HepG2 (cell line): ENCODE data around the gene RTRAF. TPM values are rescaled to one million over a fixed set of nuclear protein-coding genes. Genes with fewer than 3 reads are reported as not detected.

Experiments
- ATAC-seq: fragments of 200-7000 bp; cut with Tn5 transposase; 3 replicates; pipeline ENCODE4 v1.9.1; 2020; ENCODE audit warnings: mild to moderate bottlenecking, moderate library complexity
- BruUV-seq: library from RNA; stranded (reverse); fragments of 400-500 nt; replicated peaks from 2 replicates; lab custom pipeline; 2021; lab: Mats Ljungman, UMichigan
- CTCF ChIA-PET: fragments of 300-600 bp; formaldehyde crosslinking; extraction: SDS; loops from one replicate; lab custom pipeline; 2021; ENCODE audit warnings: low total read pairs, inconsistent platforms, low intra/inter-chr PET ratio; lab: Yijun Ruan, JAX
- POLR2A ChIA-PET: fragments of 350-600 bp; sonication (Branson Sonifier 250); formaldehyde crosslinking; loops from one replicate; lab custom pipeline; 2020; ENCODE audit warnings: antibody characterized with exemption, inconsistent platforms; lab: Yijun Ruan, JAX
- DNase-seq: peaks from one replicate; pipeline ENCODE4 v3.0.0-alpha.2; 2015; ENCODE audit warnings: low spot score
- FAIRE-seq: peaks from 3 replicates; lab custom pipeline; 2011; peaks lifted over from hg19 to GRCh38; lab: Jason Lieb, UNC
- H2AFZ ChIP-seq: one replicate; pipeline ENCODE4 v1.6.1; 2011; ENCODE audit warnings: low read length, inconsistent platforms
- H3K27ac ChIP-seq: fragments of 300-600 bp; 3 replicates; pipeline ENCODE4 v1.8.0; 2011; ENCODE audit warnings: mixed run types, mild to moderate bottlenecking, mixed read lengths, low read length, inconsistent platforms; ENCODE audit not compliant: insufficient read depth; ENCODE audit errors: extremely low read length
- H3K27me3 ChIP-seq, 2 experiments: fragments of 200-600 bp in 1 of 2; 2 replicates in 1 of 2; 3 replicates in 1 of 2; pipeline versions ENCODE4 v1.6.0 to v1.8.0; 2011; ENCODE audit warnings: low read length in 2 of 2, mild to moderate bottlenecking in 2 of 2, moderate library complexity in 2 of 2, inconsistent platforms in 1 of 2; ENCODE audit not compliant: insufficient read depth in 2 of 2, control insufficient read depth in 1 of 2
- H3K36me3 ChIP-seq, 2 experiments: fragments of 200-600 bp in 1 of 2; replicated peaks in 1 of 2; 2 replicates in 1 of 2; 3 replicates in 1 of 2; pipeline versions ENCODE4 v1.5.1 to v1.8.0; 2011; ENCODE audit warnings: low read length in 2 of 2, inconsistent platforms in 1 of 2; ENCODE audit not compliant: insufficient read depth in 2 of 2, control insufficient read depth in 1 of 2
- H3K4me1 ChIP-seq: 2 replicates; pipeline ENCODE4 v1.5.1; 2012; ENCODE audit warnings: low read length, inconsistent platforms; ENCODE audit not compliant: insufficient read depth
- H3K4me2 ChIP-seq: 2 replicates; pipeline ENCODE4 v1.6.0; 2011; ENCODE audit warnings: low read depth, low read length, inconsistent platforms
- H3K4me3 ChIP-seq, 3 experiments: fragments of 200-600 bp in 1 of 3; sonication (generic), shearing (Covaris generic) in 1 of 3; replicated peaks in 1 of 3; 2 replicates each; pipeline ENCODE4 v1.5.1; 2011 to 2016; ENCODE audit warnings: low read length in 3 of 3, inconsistent platforms in 2 of 3, low read depth in 2 of 3, mild to moderate bottlenecking in 2 of 3, control low read depth in 1 of 3, mixed read lengths in 1 of 3; ENCODE audit not compliant: insufficient read depth in 1 of 3
- H3K79me2 ChIP-seq: one replicate; pipeline ENCODE4 v1.6.1; 2011; ENCODE audit warnings: low read length, inconsistent platforms; ENCODE audit not compliant: insufficient read depth
- H3K9ac ChIP-seq: 2 replicates; pipeline ENCODE4 v1.6.0; 2011; ENCODE audit warnings: mild to moderate bottlenecking, low read depth, low read length, inconsistent platforms; ENCODE audit not compliant: insufficient read depth
- H3K9me3 ChIP-seq: 2 replicates; pipeline ENCODE4 v1.5.1; 2012; ENCODE audit warnings: mild to moderate bottlenecking, low read length
- H4K20me1 ChIP-seq: 2 replicates; pipeline ENCODE4 v1.6.0; 2011; ENCODE audit warnings: inconsistent platforms, mild to moderate bottlenecking, low read length, moderate library complexity; ENCODE audit not compliant: insufficient read depth
- HDAC6 ChIP-seq: fragments of 200-600 bp; sonication (generic); IDR thresholded peaks from 2 replicates; pipeline ENCODE4 v1.7.0; 2017; ENCODE audit warnings: mild to moderate bottlenecking, antibody characterized with exemption, low read length, low read depth
- RFX5 ChIP-seq: IDR thresholded peaks from 2 replicates; pipeline ENCODE4 v1.6.1; 2011; ENCODE audit warnings: low read depth, low read length, improper control_type of control experiment
- SMAD3 ChIP-seq: sonication (generic); formaldehyde crosslinking; IDR thresholded peaks from 2 replicates; pipeline ENCODE4 v1.4.0; 2020; ENCODE audit warnings: missing genetic modification reagents
- SRSF1 ChIP-seq: fragments of 200-400 bp; formaldehyde crosslinking; optimal IDR thresholded peaks from 2 replicates; pipeline ENCODE3; 2017; ENCODE audit warnings: mild to moderate bottlenecking, low read depth, low read length, moderate library complexity
- TBP ChIP-seq: sonication (generic); formaldehyde crosslinking; IDR thresholded peaks from 2 replicates; pipeline ENCODE4 v1.5.0; 2020; ENCODE audit warnings: missing genetic modification reagents
- ZNF251 ChIP-seq: sonication (generic); formaldehyde crosslinking; IDR thresholded peaks from 2 replicates; pipeline ENCODE4 v1.9.0; 2021; ENCODE audit warnings: mild to moderate bottlenecking, missing genetic modification reagents
- ZNF546 ChIP-seq: sonication (generic); formaldehyde crosslinking; conservative IDR thresholded peaks from 2 replicates; pipeline ENCODE4 v1.8.1; 2023; ENCODE audit warnings: mild to moderate bottlenecking, missing genetic modification reagents
- ZNF747 ChIP-seq: sonication (generic); formaldehyde crosslinking; IDR thresholded peaks from 2 replicates; pipeline ENCODE4 v1.8.1; 2023; ENCODE audit warnings: missing genetic modification reagents, mild to moderate bottlenecking, borderline replicate concordance
- WGBS: methylation state at CpG from one replicate; pipeline ENCODE4 v1.1.6; 2017; ENCODE audit warnings: low lambda C conversion rate; 5-methylcytosine and 5-hydroxymethylcytosine counted together
- in situ Hi-C: cut with HindIII; loops from 2 replicates; pipeline ENCODE4 v1.10.0; 2017; ENCODE audit warnings: low pct_unique_long_range_greater_than_20kb; ENCODE audit not compliant: extremely low pct_ligation_motif_present
- intact Hi-C: fragments of 100-400 bp; cut with micrococcal nuclease; formaldehyde crosslinking; loops from one replicate; pipeline ENCODE4 v1.10.0; 2022; ENCODE audit not compliant: unreplicated experiment
- polyA plus RNA-seq, 8 experiments: library from polyadenylated mRNA; depleted of rRNA in 3 of 8; stranded (reverse) in 7 of 8; unstranded in 1 of 8; fragments of >200 nt; fragmentation: Illumina TruSeq in 4 of 8; extraction: Trizol in 4 of 8; gene quantifications; 2 replicates each; pipeline versions ENCODE4 v1.2.1 to v1.2.3, GENCODE V29; 2011 to 2016; ENCODE audit warnings: low read depth in 4 of 8, missing spikeins in 1 of 8, mixed read lengths in 1 of 8; ENCODE audit not compliant: insufficient read depth in 1 of 8
- total RNA-seq, 5 experiments: library from RNA; depleted of rRNA; stranded (reverse); fragments of >200 nt; fragmentation: Illumina TruSeq; extraction: Trizol; gene quantifications; 2 replicates each; pipeline ENCODE4 v1.2.3, GENCODE V29; 2016; ENCODE audit warnings: low read depth in 1 of 5
- TF ChIP-seq, protein P1 (sequence below): sonication (generic); formaldehyde crosslinking; IDR thresholded peaks from 2 replicates; pipeline ENCODE4 v1.4.0; 2020; ENCODE audit warnings: missing genetic modification reagents
- TF ChIP-seq, protein P2 (sequence below): conservative IDR thresholded peaks from 2 replicates; pipeline ENCODE4 v1.6.1; 2018; ENCODE audit warnings: missing genetic modification reagents
- TF ChIP-seq, protein P3 (sequence below): IDR thresholded peaks from 2 replicates; pipeline ENCODE4 v1.6.1; 2016; ENCODE audit warnings: missing compliant biosample characterization, missing genetic modification reagents, borderline replicate concordance
- TF ChIP-seq, protein P4 (sequence below): IDR thresholded peaks from 2 replicates; pipeline ENCODE4 v1.6.1; 2016; ENCODE audit warnings: low read depth, control low read depth
- TF ChIP-seq, protein P5 (sequence below): sonication (generic); formaldehyde crosslinking; IDR thresholded peaks from 2 replicates; pipeline ENCODE4 v1.9.0; 2021; ENCODE audit warnings: mild to moderate bottlenecking, missing genetic modification reagents

Gene RTRAF
- total and polyA plus RNA-seq, 2 of the 13 experiments (the other 11 are each of a cell fraction or from before 2014, with no cell fraction given), result 137 to 258 TPM

DNA sequence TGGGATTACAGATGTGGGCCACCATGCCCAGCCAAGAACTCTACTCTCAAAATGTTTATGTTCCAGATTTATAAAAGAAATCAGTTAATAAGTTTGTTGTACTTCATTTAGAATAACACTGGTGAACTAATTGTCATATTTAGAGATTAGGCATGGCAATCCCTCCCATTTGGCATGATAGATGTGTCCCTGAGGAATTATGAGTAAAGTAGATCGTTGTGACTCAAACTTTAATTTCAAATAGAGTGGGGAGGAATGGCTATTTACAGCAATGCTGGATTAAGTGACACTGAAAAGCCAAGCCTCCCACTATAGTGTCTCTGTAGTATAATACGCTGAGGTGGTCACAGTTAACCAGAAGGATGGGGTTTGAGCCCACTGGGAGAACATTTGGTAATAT, 39.3 kb upstream of the RTRAF start:
- CTCF ChIA-PET, result no interaction called here
- no peak overlapping the region for H3K9ac ChIP-seq
- in situ Hi-C loops, result no loop called here
- intact Hi-C loops, result no loop called here
- no peaks in the 10 kb centered on the region for H3K4me1 ChIP-seq
- ATAC-seq (no peak), FAIRE-seq (no peak), DNase-seq (no peak)
- no peaks in the 10 kb centered on the region for H4K20me1 ChIP-seq
- H3K79me2 ChIP-seq, result no peaks in the 10 kb centered on the region
- BruUV-seq, result no TSS peak
- no peak overlapping the region for H3K4me2 ChIP-seq
- H3K27me3 ChIP-seq, result peaks cover 0 to 4% of the 10 kb centered on the region in 2 experiments; a peak in 1 of 5 replicates
- POLR2A ChIA-PET, result no interaction called here
- no peak overlapping the region for H3K4me3 ChIP-seq
- H2AFZ ChIP-seq, result no peak overlapping the region
- no peak overlapping the region for H3K27ac ChIP-seq
- 4% methylated on average over 2 of the region's 2 CpGs for WGBS
- H3K9me3 ChIP-seq, result no peaks in the 10 kb centered on the region
- no peaks in the 10 kb centered on the region for H3K36me3 ChIP-seq
- TF ChIP-seq, protein P1, sequence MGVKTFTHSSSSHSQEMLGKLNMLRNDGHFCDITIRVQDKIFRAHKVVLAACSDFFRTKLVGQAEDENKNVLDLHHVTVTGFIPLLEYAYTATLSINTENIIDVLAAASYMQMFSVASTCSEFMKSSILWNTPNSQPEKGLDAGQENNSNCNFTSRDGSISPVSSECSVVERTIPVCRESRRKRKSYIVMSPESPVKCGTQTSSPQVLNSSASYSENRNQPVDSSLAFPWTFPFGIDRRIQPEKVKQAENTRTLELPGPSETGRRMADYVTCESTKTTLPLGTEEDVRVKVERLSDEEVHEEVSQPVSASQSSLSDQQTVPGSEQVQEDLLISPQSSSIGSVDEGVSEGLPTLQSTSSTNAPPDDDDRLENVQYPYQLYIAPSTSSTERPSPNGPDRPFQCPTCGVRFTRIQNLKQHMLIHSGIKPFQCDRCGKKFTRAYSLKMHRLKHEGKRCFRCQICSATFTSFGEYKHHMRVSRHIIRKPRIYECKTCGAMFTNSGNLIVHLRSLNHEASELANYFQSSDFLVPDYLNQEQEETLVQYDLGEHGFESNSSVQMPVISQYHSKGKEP, result no peak
- TF ChIP-seq TBP (CRISPR knock-in tag), result no peak
- TF ChIP-seq, protein P2, sequence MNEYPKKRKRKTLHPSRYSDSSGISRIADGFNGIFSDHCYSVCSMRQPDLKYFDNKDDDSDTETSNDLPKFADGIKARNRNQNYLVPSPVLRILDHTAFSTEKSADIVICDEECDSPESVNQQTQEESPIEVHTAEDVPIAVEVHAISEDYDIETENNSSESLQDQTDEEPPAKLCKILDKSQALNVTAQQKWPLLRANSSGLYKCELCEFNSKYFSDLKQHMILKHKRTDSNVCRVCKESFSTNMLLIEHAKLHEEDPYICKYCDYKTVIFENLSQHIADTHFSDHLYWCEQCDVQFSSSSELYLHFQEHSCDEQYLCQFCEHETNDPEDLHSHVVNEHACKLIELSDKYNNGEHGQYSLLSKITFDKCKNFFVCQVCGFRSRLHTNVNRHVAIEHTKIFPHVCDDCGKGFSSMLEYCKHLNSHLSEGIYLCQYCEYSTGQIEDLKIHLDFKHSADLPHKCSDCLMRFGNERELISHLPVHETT, result no peak
- TF ChIP-seq, protein P3, sequence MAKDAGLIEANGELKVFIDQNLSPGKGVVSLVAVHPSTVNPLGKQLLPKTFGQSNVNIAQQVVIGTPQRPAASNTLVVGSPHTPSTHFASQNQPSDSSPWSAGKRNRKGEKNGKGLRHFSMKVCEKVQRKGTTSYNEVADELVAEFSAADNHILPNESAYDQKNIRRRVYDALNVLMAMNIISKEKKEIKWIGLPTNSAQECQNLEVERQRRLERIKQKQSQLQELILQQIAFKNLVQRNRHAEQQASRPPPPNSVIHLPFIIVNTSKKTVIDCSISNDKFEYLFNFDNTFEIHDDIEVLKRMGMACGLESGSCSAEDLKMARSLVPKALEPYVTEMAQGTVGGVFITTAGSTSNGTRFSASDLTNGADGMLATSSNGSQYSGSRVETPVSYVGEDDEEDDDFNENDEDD, result no peak
- TF ChIP-seq ZNF747 (CRISPR knock-in tag), result no peak
- TF ChIP-seq, protein P4, sequence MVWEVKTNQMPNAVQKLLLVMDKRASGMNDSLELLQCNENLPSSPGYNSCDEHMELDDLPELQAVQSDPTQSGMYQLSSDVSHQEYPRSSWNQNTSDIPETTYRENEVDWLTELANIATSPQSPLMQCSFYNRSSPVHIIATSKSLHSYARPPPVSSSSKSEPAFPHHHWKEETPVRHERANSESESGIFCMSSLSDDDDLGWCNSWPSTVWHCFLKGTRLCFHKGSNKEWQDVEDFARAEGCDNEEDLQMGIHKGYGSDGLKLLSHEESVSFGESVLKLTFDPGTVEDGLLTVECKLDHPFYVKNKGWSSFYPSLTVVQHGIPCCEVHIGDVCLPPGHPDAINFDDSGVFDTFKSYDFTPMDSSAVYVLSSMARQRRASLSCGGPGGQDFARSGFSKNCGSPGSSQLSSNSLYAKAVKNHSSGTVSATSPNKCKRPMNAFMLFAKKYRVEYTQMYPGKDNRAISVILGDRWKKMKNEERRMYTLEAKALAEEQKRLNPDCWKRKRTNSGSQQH, result no peak
- no peak for TF ChIP-seq SMAD3
- no peak for TF ChIP-seq HDAC6
- TF ChIP-seq ZNF251 (CRISPR knock-in tag), result no peak
- no peak for TF ChIP-seq ZNF546 (CRISPR knock-in tag)
- TF ChIP-seq SRSF1, result no peak
- TF ChIP-seq RFX5, result no peak
- TF ChIP-seq, protein P5, sequence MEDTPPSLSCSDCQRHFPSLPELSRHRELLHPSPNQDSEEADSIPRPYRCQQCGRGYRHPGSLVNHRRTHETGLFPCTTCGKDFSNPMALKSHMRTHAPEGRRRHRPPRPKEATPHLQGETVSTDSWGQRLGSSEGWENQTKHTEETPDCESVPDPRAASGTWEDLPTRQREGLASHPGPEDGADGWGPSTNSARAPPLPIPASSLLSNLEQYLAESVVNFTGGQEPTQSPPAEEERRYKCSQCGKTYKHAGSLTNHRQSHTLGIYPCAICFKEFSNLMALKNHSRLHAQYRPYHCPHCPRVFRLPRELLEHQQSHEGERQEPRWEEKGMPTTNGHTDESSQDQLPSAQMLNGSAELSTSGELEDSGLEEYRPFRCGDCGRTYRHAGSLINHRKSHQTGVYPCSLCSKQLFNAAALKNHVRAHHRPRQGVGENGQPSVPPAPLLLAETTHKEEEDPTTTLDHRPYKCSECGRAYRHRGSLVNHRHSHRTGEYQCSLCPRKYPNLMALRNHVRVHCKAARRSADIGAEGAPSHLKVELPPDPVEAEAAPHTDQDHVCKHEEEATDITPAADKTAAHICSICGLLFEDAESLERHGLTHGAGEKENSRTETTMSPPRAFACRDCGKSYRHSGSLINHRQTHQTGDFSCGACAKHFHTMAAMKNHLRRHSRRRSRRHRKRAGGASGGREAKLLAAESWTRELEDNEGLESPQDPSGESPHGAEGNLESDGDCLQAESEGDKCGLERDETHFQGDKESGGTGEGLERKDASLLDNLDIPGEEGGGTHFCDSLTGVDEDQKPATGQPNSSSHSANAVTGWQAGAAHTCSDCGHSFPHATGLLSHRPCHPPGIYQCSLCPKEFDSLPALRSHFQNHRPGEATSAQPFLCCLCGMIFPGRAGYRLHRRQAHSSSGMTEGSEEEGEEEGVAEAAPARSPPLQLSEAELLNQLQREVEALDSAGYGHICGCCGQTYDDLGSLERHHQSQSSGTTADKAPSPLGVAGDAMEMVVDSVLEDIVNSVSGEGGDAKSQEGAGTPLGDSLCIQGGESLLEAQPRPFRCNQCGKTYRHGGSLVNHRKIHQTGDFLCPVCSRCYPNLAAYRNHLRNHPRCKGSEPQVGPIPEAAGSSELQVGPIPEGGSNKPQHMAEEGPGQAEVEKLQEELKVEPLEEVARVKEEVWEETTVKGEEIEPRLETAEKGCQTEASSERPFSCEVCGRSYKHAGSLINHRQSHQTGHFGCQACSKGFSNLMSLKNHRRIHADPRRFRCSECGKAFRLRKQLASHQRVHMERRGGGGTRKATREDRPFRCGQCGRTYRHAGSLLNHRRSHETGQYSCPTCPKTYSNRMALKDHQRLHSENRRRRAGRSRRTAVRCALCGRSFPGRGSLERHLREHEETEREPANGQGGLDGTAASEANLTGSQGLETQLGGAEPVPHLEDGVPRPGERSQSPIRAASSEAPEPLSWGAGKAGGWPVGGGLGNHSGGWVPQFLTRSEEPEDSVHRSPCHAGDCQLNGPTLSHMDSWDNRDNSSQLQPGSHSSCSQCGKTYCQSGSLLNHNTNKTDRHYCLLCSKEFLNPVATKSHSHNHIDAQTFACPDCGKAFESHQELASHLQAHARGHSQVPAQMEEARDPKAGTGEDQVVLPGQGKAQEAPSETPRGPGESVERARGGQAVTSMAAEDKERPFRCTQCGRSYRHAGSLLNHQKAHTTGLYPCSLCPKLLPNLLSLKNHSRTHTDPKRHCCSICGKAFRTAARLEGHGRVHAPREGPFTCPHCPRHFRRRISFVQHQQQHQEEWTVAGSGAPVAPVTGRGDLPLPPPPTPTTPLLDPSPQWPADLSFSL (CRISPR knock-in tag), result no peak
